ENCODE measurements around the gene WRNIP1. TPM values are rescaled to one million over a fixed set of nuclear protein-coding genes. Genes with fewer than 3 reads are reported as not detected.

Gene WRNIP1
- total and polyA plus RNA-seq, 2 of the 13 experiments (the other 11 are each of a cell fraction or from before 2014, with no cell fraction given) = 77.7 to 90.3 TPM

DNA sequence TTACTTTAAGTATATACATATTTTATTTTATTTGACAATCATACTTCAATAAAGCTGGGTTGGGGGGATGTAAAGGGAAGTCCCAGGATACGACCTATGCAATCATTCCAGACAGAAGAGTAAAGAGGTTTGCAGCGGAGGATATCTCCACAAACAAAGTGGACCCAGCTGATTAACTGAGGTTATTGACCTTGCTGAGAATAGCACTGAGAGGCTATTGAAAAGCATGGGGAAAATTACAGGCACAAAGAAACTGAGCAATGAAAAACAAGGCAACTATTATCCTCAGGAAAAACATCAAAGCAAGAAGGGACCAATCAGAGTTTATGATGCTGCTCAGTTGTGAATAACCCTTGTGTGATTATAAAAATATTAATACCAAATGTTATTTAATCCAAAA is 43.8 kb downstream of the WRNIP1 start (continued):
- no peak for TF ChIP-seq ZNF709 (CRISPR knock-in tag; IDR thresholded peaks at IDR 0.05)
- TF ChIP-seq, protein P1, sequence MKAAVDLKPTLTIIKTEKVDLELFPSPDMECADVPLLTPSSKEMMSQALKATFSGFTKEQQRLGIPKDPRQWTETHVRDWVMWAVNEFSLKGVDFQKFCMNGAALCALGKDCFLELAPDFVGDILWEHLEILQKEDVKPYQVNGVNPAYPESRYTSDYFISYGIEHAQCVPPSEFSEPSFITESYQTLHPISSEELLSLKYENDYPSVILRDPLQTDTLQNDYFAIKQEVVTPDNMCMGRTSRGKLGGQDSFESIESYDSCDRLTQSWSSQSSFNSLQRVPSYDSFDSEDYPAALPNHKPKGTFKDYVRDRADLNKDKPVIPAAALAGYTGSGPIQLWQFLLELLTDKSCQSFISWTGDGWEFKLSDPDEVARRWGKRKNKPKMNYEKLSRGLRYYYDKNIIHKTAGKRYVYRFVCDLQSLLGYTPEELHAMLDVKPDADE (CRISPR knock-in tag; IDR thresholded peaks at IDR 0.05) = no peak
- no peak for TF ChIP-seq ZNF747 (CRISPR knock-in tag; IDR thresholded peaks at IDR 0.05; ENCODE audit: borderline replicate concordance)
- no peak for TF ChIP-seq SALL2 (CRISPR knock-in tag; IDR thresholded peaks at IDR 0.05)
- no peak for TF ChIP-seq KDM5A (IDR thresholded peaks at IDR 0.05; ENCODE audit: borderline replicate concordance, low read length)
- no peak for TF ChIP-seq HES4 (CRISPR knock-in tag; IDR thresholded peaks at IDR 0.05; ENCODE audit: borderline replicate concordance)
- no peak for TF ChIP-seq HIVEP1 (CRISPR knock-in tag; IDR thresholded peaks at IDR 0.05)
- TF ChIP-seq CEBPG (CRISPR knock-in tag; IDR thresholded peaks at IDR 0.05) = peak; percentile 47; the same call in 1 of the 2 replicates
- TF ChIP-seq, protein P2, sequence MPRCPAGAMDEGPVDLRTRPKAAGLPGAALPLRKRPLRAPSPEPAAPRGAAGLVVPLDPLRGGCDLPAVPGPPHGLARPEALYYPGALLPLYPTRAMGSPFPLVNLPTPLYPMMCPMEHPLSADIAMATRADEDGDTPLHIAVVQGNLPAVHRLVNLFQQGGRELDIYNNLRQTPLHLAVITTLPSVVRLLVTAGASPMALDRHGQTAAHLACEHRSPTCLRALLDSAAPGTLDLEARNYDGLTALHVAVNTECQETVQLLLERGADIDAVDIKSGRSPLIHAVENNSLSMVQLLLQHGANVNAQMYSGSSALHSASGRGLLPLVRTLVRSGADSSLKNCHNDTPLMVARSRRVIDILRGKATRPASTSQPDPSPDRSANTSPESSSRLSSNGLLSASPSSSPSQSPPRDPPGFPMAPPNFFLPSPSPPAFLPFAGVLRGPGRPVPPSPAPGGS (CRISPR knock-in tag; IDR thresholded peaks at IDR 0.05) = no peak
- TF ChIP-seq NKX3-1 (CRISPR knock-in tag; IDR thresholded peaks at IDR 0.05) = no peak
- no peak for TF ChIP-seq ETV6 (CRISPR knock-in tag; conservative IDR thresholded peaks at IDR 0.05)
- TF ChIP-seq GTF2F1 (IDR thresholded peaks at IDR 0.05; ENCODE audit: low read length) = no peak
- no peak for TF ChIP-seq PAWR (CRISPR knock-in tag; IDR thresholded peaks at IDR 0.05; ENCODE audit: borderline replicate concordance)
- TF ChIP-seq ZNF10 (CRISPR knock-in tag; IDR thresholded peaks at IDR 0.05; ENCODE audit: borderline replicate concordance, low read depth) = no peak
- TF ChIP-seq ZNF333 (CRISPR knock-in tag; IDR thresholded peaks at IDR 0.05; ENCODE audit: borderline replicate concordance) = no peak
- no peak for TF ChIP-seq ZNF207 (IDR thresholded peaks at IDR 0.05; ENCODE audit: borderline replicate concordance)

Measured in HepG2 (cell line).